ENCODE data around the gene CACNA1C.
"Not testable (repeated sequence)": the region's sequence is repeated elsewhere in the genome, so short reads cannot be mapped to it uniquely, and the experiment has no call there.

CACNA1C gene

GRCh38 chr12:2739832-2740641 lies 687.2 kb downstream of the CACNA1C start:
- DNase-seq: peak in 1 of 2 experiments; percentile 35

GRCh38 chr12:2742037-2742436 lies 689.2 kb downstream of the CACNA1C start:
- not testable (repeated sequence) for DNase-seq

GRCh38 chr12:2743478-2743877 lies 690.7 kb downstream of the CACNA1C start:
- no peak for DNase-seq

- no peak for DNase-seq
Measured at GRCh38 chr12:2745655-2746054, 692.9 kb downstream of the CACNA1C start.
